Left cardiac atrium (tissue), 2 donors: Measurements from ENCODE around the gene ARMH4. TPM values are rescaled to one million over a fixed set of nuclear protein-coding genes. Genes with fewer than 3 reads are reported as not detected.

ENCODE experiments used
- total RNA-seq, 2 donors: library from RNA; stranded (reverse); fragmentation: NEBNext Ultra II Directional; extraction: Animal tissue kit (Norgen Biotek cat#: 25700); gene quantifications; one replicate each; pipeline ENCODE4 v1.2.1, GENCODE V29; 2021
- donor health status: DM: no; HTN: yes; CAD: no; lungs with severe emphysema.
- donor health status: DM: yes; HTN: yes; CAD: no.

ARMH4 gene
- total RNA-seq, 2 donors from 2014 or later = 6.4 to 15.8 TPM

Other genes with a start within 250 kb of the ARMH4 start
- gene ACTR10, start 47.9 kb upstream of the ARMH4 start, total RNA-seq = 10 to 100 TPM; 66.9 to 76.8 TPM
- gene PSMA3, start 92.6 kb upstream of the ARMH4 start, total RNA-seq = 100 to 1,000 TPM; 121 to 134 TPM
- gene ARID4A, start 146.3 kb upstream of the ARMH4 start, total RNA-seq = 10 to 100 TPM; 20.5 to 22.9 TPM
- gene TOMM20L, start 243.7 kb upstream of the ARMH4 start, total RNA-seq = not detected